CD4-positive, alpha-beta T cell treated with Interleukin-10 for 1 hour (primary cell): ENCODE measurements around the gene ATP9A.
"Not testable (repeated sequence)": the region's sequence is repeated elsewhere in the genome, so short reads cannot be mapped to it uniquely, and the experiment has no call there.

Experiments used
- DNase-seq: peaks from one replicate; pipeline ENCODE4 v3.0.0-alpha.2; 2020

ATP9A gene

GRCh38 chr20:51593584-51593983 is 174.6 kb downstream of the ATP9A start:
- DNase-seq, result no peak

DNA sequence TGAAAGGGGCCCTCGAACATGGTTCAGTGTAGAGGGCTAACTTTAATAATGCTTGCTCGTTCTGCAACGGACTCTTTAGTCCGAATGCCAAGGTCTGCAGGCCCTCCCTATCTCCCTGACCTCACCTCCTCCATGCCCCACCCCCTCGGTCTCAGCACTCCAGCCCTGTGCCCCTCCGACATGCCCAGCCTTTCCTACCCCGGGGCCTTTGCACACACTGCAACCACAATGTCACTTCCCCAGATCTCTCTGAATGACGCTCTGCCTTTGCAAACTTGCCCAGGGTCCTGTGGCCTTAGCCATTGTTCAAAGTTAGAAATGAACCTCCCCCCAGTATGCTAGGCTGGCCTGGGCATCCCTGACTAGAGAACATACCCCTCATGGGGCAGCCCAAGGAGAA is 175.6 kb downstream of the ATP9A start:
- no peak for DNase-seq

- DNase-seq, result no peak
Measured at GRCh38 chr20:51591871-51592270, 176.3 kb downstream of the ATP9A start.

GRCh38 chr20:51588762-51589161 is 179.4 kb downstream of the ATP9A start:
- no peak for DNase-seq

- DNase-seq, result no peak
Measured at GRCh38 chr20:51587145-51587544, 181.0 kb downstream of the ATP9A start.

DNA sequence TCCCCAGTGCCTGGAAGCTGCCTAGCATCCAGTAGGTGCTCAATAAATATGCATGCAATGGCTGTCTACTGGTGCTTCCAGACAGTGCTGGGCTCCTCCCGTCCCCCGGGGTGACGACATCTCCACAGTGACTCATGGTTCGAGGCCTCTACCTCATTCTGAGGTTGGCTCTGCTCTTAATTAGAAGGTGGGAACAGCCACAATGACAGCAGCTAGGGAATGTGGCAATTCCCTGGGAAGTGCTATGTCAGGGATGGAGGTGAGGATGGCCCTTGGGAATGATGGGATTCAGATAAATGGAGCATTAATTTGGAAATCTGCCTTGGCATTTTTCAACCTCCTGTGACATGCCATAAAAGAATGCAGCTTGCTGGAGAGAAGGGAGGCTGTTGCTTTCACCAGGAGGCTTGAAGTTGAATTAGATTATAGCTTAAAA is 182.2 kb downstream of the ATP9A start:
- no peak for DNase-seq

- DNase-seq, result no peak
Measured at GRCh38 chr20:51585148-51585547, 183.0 kb downstream of the ATP9A start.

DNA sequence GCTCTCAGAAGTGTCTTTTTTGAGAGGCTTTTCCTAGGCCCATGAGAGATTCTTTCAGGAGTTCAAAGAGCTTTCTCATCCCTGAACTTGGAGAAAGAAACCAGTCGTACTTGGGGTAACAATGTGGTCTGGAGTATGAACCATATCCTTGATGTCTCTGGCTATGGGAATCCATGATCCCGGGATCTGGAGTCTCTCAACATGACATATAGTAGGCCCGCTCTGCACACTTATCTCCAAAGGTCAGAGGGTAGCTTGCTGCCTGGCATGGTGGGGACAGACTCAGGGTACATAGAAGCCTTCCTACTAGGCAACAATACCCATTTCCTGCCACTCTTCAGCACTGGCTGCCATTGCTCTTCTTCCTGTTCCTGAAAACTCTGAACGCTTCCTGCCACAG is 183.5 kb downstream of the ATP9A start:
- no peak for DNase-seq

DNA sequence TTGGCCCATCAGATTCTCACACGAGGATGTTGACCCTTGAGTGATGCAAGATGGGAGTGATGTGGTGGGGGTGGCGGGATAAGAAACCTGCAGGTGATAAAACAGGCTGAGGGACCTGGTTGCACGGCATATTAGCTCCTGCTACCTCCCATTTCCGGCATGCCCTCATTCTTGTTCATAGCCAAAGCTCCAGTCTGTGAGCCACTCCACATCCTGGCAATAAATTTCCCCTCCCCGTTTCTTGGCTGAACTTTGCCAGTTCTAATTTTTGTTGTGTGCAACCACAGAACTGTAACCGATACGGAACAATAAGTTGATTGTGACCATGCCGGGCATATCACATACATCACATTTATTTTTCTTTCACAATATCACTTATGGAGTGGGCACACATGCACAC is 184.1 kb downstream of the ATP9A start:
- no peak for DNase-seq

GRCh38 chr20:51583499-51583898 is 184.7 kb downstream of the ATP9A start:
- DNase-seq, result no peak

DNA sequence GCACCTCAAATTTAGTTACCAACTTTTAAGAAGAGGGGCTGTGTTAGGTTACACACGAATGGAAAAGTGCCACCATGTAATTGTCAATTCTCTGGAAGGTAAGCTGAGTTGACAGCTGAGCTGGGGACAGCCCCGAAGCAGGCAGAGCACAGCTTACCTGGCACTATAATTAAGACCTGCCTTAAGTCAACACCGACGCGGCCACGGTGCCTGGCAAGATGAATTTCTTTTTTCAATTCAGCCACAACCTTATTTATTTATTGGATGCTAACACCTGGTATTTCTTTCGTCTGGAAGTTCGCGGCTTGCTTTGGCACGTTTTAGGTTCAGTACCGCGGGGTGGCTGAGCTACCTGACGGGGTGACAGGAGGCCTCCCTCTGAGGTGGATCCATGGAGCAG is 185.1 kb downstream of the ATP9A start:
- no peak for DNase-seq

- DNase-seq, result no peak
Measured at GRCh38 chr20:51581571-51581970, 186.6 kb downstream of the ATP9A start.

- DNase-seq, result no peak
Measured at GRCh38 chr20:51579137-51579536, 189.1 kb downstream of the ATP9A start.

DNA sequence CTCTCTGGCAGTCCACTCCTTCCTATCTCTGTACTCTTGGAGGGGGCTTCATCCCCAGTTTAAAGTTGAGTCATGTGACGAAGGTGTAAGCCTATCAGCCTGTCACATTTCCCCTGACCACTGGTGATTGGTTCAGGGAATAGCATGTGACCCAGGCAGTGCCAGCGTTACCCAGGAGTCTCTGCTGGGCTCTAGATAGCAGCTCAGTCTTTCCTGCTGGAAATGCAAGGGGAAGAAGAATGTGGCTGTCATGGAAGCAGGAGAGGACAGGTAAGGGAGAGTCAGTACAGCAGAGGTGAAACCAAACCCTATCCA is 190.1 kb downstream of the ATP9A start:
- no peak for DNase-seq

DNA sequence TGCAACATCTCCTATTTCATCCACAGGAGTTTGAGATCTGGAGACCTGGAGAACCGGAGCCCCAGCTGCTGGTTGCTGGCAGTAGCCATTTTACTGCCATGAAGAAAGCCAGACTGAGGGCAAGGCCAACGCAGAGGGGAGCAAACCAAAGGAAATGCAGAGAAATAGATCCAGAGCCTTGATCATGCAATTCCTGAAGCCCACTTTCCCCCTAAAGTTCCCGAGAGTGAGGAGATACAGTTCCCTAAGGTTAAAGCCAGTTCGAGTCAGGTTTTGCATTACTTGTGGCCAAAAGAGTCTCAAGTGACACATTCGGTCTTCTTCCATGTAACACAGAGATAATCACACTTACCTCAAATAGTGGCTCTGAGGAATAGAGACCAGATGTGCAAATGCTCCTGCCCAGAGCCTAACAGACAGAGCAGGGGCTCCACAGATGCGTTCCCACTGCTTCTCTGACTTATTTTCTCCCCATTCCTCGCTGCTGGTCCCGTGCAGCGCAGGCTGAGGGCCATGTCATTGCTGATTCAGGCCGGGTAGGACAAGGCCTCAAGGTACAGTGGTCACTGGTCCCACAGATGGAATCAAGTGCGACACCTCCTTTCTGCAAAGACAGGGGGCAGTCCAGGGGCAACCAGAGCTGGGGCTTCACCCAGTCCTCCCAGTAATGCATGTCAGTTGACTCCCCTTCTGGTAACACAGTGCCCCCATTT is 190.6 kb downstream of the ATP9A start:
- no peak for DNase-seq

- DNase-seq, result no peak
Measured at GRCh38 chr20:51575486-51575885, 192.7 kb downstream of the ATP9A start.

GRCh38 chr20:51574248-51575033 is 193.7 kb downstream of the ATP9A start:
- no peak for DNase-seq

GRCh38 chr20:51573576-51574243 is 194.5 kb downstream of the ATP9A start:
- no peak for DNase-seq

DNA sequence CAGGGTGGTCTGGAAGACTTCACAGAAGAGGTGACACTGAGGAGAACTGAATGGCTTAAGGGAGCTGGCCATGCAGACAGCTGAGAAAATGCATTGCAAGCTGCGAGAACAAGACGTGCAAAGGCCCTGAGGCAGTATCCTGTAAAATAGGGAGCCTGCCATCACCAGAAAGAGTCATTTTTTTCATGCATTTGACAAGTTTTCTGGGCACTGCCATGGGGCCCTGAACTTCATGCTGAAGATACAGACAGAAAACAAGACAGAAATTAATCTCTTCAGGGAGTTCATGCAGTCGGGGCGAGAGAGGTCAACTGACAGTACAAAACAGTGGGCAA is 196.8 kb downstream of the ATP9A start:
- no peak for DNase-seq

DNA sequence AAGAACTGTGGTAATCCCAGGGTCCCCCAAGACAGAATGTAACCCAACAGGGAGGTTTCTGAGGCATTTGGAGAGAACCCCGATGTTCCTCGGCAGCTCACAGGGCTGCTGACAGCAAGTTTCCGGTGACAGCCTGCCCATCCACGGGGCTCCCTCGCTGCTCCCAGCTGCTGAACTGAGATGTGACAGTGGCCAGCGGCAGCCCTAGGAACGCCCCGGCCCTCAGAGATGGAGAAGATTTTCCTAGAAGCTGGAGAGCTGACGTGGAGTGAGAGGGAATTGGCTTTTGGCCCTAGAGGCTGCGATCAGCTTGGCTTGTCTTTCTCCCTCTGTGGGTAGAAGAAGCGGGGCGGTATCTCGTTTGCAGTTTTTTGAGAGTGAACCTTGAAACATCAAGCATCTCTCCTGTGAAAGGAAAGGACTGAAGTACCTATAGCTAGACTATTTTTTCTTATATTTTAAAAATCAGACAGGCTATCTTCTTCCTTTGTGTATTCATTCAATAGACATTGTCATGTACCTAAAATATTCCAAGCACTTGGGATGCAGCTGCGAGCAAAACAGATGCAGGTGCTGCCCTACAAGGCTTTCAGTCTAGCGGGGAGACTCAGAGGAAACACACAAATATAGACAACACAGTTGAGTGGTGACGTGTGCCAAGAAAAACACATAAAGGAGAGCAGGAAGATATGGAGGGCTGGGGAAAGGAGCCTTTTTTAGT is 197.3 kb downstream of the ATP9A start:
- no peak for DNase-seq

GRCh38 chr20:51569815-51570738 is 198.1 kb downstream of the ATP9A start:
- DNase-seq, result no peak

DNA sequence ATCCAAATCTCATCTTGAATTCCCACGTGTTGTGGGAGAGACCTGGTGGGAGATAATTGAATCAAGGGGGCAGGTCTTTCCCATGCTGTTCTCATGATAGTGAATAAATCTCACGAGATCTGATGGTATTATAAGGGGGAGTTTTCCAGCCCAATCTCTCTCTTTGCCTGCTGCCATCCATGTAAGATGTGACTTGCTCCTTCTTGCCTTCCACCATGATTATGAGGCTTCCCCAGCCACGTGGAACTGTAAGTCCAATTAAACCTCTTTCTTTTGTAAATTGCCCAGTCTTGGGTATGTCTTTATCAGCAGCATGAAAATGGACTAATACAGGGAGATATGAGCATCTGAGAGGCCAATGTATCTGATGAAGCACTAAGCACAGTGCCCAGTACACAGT is 199.7 kb downstream of the ATP9A start:
- not testable (repeated sequence) for DNase-seq
